ENCODE data around the gene ALMS1. TPM values are rescaled to one million over a fixed set of nuclear protein-coding genes. Genes with fewer than 3 reads are reported as not detected.

ALMS1 gene
- total and polyA plus RNA-seq, 2 donors (not counting 3 experiments of a cell fraction or from before 2014, with no cell fraction given) = 5.7 to 15.4 TPM

GRCh38 chr2:73359915-73360697 lies 25.5 kb upstream of the ALMS1 start:
- no TSS peak for BruUV-seq (replicated peaks)

More at GRCh38 chr2:73359915-73360697, 25.5 kb upstream of the ALMS1 start:
- dilution Hi-C loops (cut with MboI; ENCODE audit: extremely low pct_ligation_motif_present, low sequenced_read_pairs) = no loop called here
- Histone ChIP-seq H3K4me1 (ENCODE audit: control insufficient read depth, extremely low read depth, insufficient read depth, low read length) (no peaks in the 10 kb centered on the region), H3K27ac (ENCODE audit: insufficient read depth, low read depth, low read length) (no peak overlapping the region), H3K79me2 (ENCODE audit: control insufficient read depth, insufficient read depth, low read length) (no peaks in the 10 kb centered on the region), H3K4me2 (ENCODE audit: insufficient read depth, low read length) (no peak overlapping the region), H3K36me3 (ENCODE audit: control insufficient read depth in 2 of 2, extremely low read depth in 1 of 2, insufficient read depth in 2 of 2, low read length in 2 of 2) (no peaks in the 10 kb centered on the region), H3K4me3 (replicated peaks in 1 of 3; ENCODE audit: insufficient read depth in 1 of 3, low read depth in 1 of 3, low read length in 3 of 3) (no peak overlapping the region), H2AFZ (ENCODE audit: low read depth, low read length) (no peak overlapping the region), H3K9me3 (replicated peaks; ENCODE audit: control insufficient read depth, insufficient read depth, low read length) (no peaks in the 10 kb centered on the region), H3K27me3 (ENCODE audit: control insufficient read depth in 2 of 2, insufficient read depth in 2 of 2, low read length in 2 of 2) (peaks cover 6 to 8% of the 10 kb centered on the region in 2 experiments), H3K9me1 (replicated peaks; ENCODE audit: control insufficient read depth, extremely low read depth, insufficient read depth, low read length) (no peaks in the 10 kb centered on the region), H4K20me1 (replicated peaks; ENCODE audit: control insufficient read depth, extremely low read depth, insufficient read depth, low read length) (no peaks in the 10 kb centered on the region), H3K9ac (replicated peaks; ENCODE audit: extremely low read depth, insufficient read depth, low read length) (no peak overlapping the region)
- intact Hi-C loops (cut with micrococcal nuclease) = no loop called here
- FAIRE-seq (peak; percentile 48), DNase-seq (ENCODE audit: low read depth, low spot score) (peak; percentile 10)
- ChIA-PET CTCF (interaction anchor here (0.8 to 1.8 kb wide), 13 partner anchors 9 to 228 kb away, joined by 3 to 20 read pairs (median 4); partner anchors contain the start of gene ALMS1), POLR2A (interaction anchor here (0.6 kb wide), 1 partner anchor 10 kb away, joined by 4 read pairs; no protein-coding TSS in a partner anchor)
- TF ChIP-seq CTCF (IDR thresholded peaks at IDR 0.05; ENCODE audit: extremely low read depth in 1 of 2, insufficient read depth in 1 of 2, low read depth in 1 of 2, low read length in 2 of 2) = peak; percentile 18 to 27
- no peak for TF ChIP-seq MYC (IDR thresholded peaks at IDR 0.05; ENCODE audit: low read depth, low read length)
